IMR-90 (cell line): ENCODE measurements around the gene ABCA3. TPM values are rescaled to one million over a fixed set of nuclear protein-coding genes. Genes with fewer than 3 reads are reported as not detected.

Experiments
- ATAC-seq: fragments of 200-7000 bp; cut with Tn5 transposase; 2 replicates; pipeline ENCODE4 v1.9.1; 2020; ENCODE audit warnings: low read depth, mild to moderate bottlenecking, moderate library complexity
- BruUV-seq: library from RNA; stranded (reverse); fragments of 400-500 nt; replicated peaks from 2 replicates; lab custom pipeline; 2021; lab: Mats Ljungman, UMichigan
- CTCF ChIA-PET: fragments of 300-600 bp; formaldehyde crosslinking; extraction: SDS; loops from one replicate; lab custom pipeline; 2021; ENCODE audit warnings: antibody characterized with exemption; lab: Yijun Ruan, JAX
- POLR2A ChIA-PET: fragments of 300-600 bp; sonication (Branson Sonifier 250); formaldehyde crosslinking; loops from one replicate; lab custom pipeline; 2022; ENCODE audit warnings: antibody characterized with exemption; ENCODE audit not compliant: unreplicated experiment; lab: Charles Lee
- DNase-seq: peaks from one replicate; pipeline ENCODE4 v3.0.0; 2013
- H2AFZ ChIP-seq: replicated peaks from 2 replicates; pipeline ENCODE3; 2013; ENCODE audit warnings: low read length, mild to moderate bottlenecking; ENCODE audit not compliant: poor library complexity
- H2AK5ac ChIP-seq: 2 replicates; pipeline ENCODE4 v1.6.1; 2013; ENCODE audit warnings: low read depth, low read length, inconsistent platforms
- H2AK9ac ChIP-seq: replicated peaks from 2 replicates; pipeline ENCODE3; 2013; ENCODE audit warnings: mild to moderate bottlenecking, low read depth, low read length, moderate library complexity; ENCODE audit not compliant: poor library complexity
- H2BK120ac ChIP-seq: 2 replicates; pipeline ENCODE4 v1.6.1; 2013; ENCODE audit warnings: low read depth, low read length, inconsistent platforms
- H2BK15ac ChIP-seq: 3 replicates; pipeline ENCODE4 v1.6.1; 2013; ENCODE audit warnings: low read depth, low read length, inconsistent platforms
- H2BK20ac ChIP-seq: 2 replicates; pipeline ENCODE4 v1.6.1; 2013; ENCODE audit warnings: low read depth, mild to moderate bottlenecking, inconsistent platforms, low read length, moderate library complexity
- H2BK5ac ChIP-seq: 2 replicates; pipeline ENCODE4 v1.6.1; 2013; ENCODE audit warnings: mild to moderate bottlenecking, low read depth, low read length, inconsistent platforms; ENCODE audit not compliant: poor library complexity, severe bottlenecking
- H3K14ac ChIP-seq: replicated peaks from 2 replicates; pipeline ENCODE4 v1.6.1; 2013; ENCODE audit warnings: low read depth, low read length, inconsistent platforms
- H3K18ac ChIP-seq: 2 replicates; pipeline ENCODE4 v1.6.1; 2013; ENCODE audit warnings: low read depth, low read length, control low read depth
- H3K23ac ChIP-seq: 2 replicates; pipeline ENCODE4 v1.6.1; 2013; ENCODE audit warnings: low read depth, low read length, inconsistent platforms
- H3K27ac ChIP-seq: 2 replicates; pipeline ENCODE4 v1.5.1; 2013; ENCODE audit warnings: mild to moderate bottlenecking, control low read depth, low read length; ENCODE audit not compliant: insufficient read depth
- H3K27me3 ChIP-seq: 2 replicates; pipeline ENCODE4 v1.6.1; 2013; ENCODE audit warnings: low read length; ENCODE audit not compliant: control insufficient read depth, insufficient read depth
- H3K36me3 ChIP-seq: 2 replicates; pipeline ENCODE4 v1.6.1; 2013; ENCODE audit warnings: low read length, mixed read lengths; ENCODE audit not compliant: control insufficient read depth, insufficient read depth
- H3K4ac ChIP-seq: 2 replicates; pipeline ENCODE4 v1.6.1; 2013; ENCODE audit warnings: low read depth, low read length, inconsistent platforms
- H3K4me1 ChIP-seq: 2 replicates; pipeline ENCODE4 v1.6.1; 2013; ENCODE audit warnings: low read length, mixed read lengths; ENCODE audit not compliant: control insufficient read depth, insufficient read depth
- H3K4me2 ChIP-seq: 2 replicates; pipeline ENCODE4 v1.6.1; 2013; ENCODE audit warnings: low read depth, mild to moderate bottlenecking, control low read depth, low read length, moderate library complexity
- H3K4me3 ChIP-seq: 2 replicates; pipeline ENCODE4 v1.5.1; 2013; ENCODE audit warnings: low read depth, mild to moderate bottlenecking, control low read depth, low read length, moderate library complexity; ENCODE audit not compliant: insufficient read depth
- H3K56ac ChIP-seq: 2 replicates; pipeline ENCODE4 v1.6.1; 2013; ENCODE audit warnings: low read length, inconsistent platforms; ENCODE audit not compliant: insufficient read depth; ENCODE audit errors: extremely low read depth
- H3K79me1 ChIP-seq, 2 experiments: 2 replicates each; pipeline ENCODE4 v1.6.1; 2013; ENCODE audit warnings: low read length in 2 of 2, inconsistent platforms in 1 of 2, low read depth in 1 of 2
- H3K9ac ChIP-seq: 2 replicates; pipeline ENCODE4 v1.6.1; 2013; ENCODE audit warnings: low read depth, low read length, control low read depth
- H3K9me1 ChIP-seq: 2 replicates; pipeline ENCODE4 v1.6.1; 2013; ENCODE audit warnings: low read length, inconsistent platforms; ENCODE audit not compliant: insufficient read depth
- H3K9me3 ChIP-seq: 2 replicates; pipeline ENCODE4 v1.6.1; 2013; ENCODE audit warnings: low read length; ENCODE audit not compliant: control insufficient read depth, insufficient read depth
- H4K20me1 ChIP-seq: 2 replicates; pipeline ENCODE4 v1.6.1; 2013; ENCODE audit warnings: low read length, inconsistent platforms; ENCODE audit not compliant: insufficient read depth
- H4K5ac ChIP-seq: 2 replicates; pipeline ENCODE4 v1.6.1; 2013; ENCODE audit warnings: mild to moderate bottlenecking, low read depth, low read length, control low read depth
- H4K8ac ChIP-seq, 2 experiments: 2 replicates each; pipeline ENCODE4 v1.6.1; 2013; ENCODE audit warnings: low read depth in 2 of 2, low read length in 2 of 2, control low read depth in 1 of 2, inconsistent platforms in 1 of 2
- H4K91ac ChIP-seq: 2 replicates; pipeline ENCODE4 v1.6.1; 2013; ENCODE audit warnings: low read depth, low read length, inconsistent platforms; ENCODE audit not compliant: insufficient read depth
- BHLHE40 ChIP-seq: fragments of 150-350 bp; IDR thresholded peaks from 2 replicates; pipeline ENCODE4 v1.6.1; 2016; ENCODE audit warnings: mild to moderate bottlenecking, low read depth, low read length
- CEBPB ChIP-seq: IDR thresholded peaks from 2 replicates; pipeline ENCODE4 v1.6.1; 2012; ENCODE audit warnings: low read depth, low read length, improper control_type of control experiment
- CHD1 ChIP-seq: IDR thresholded peaks from 2 replicates; pipeline ENCODE4 v1.6.1; 2012; ENCODE audit warnings: low read depth, low read length, improper control_type of control experiment
- FOS ChIP-seq: fragments of 150-350 bp; IDR thresholded peaks from 2 replicates; pipeline ENCODE4 v1.6.1; 2016; ENCODE audit warnings: low read depth, low read length
- MAFK ChIP-seq: IDR thresholded peaks from 2 replicates; pipeline ENCODE4 v1.6.1; 2012; ENCODE audit warnings: low read depth, low read length, improper control_type of control experiment
- MAZ ChIP-seq: IDR thresholded peaks from 2 replicates; pipeline ENCODE4 v1.6.1; 2012; ENCODE audit warnings: low read depth, mild to moderate bottlenecking, low read length, improper control_type of control experiment, moderate library complexity, borderline replicate concordance
- MXI1 ChIP-seq: IDR thresholded peaks from 2 replicates; pipeline ENCODE4 v1.6.1; 2012; ENCODE audit warnings: low read depth, mild to moderate bottlenecking, low read length, moderate library complexity, borderline replicate concordance
- NFE2L2 ChIP-seq: fragments of 150-350 bp; IDR thresholded peaks from 2 replicates; pipeline ENCODE4 v1.6.1; 2016; ENCODE audit warnings: low read depth, mild to moderate bottlenecking, low read length
- POLR2A ChIP-seq: IDR thresholded peaks from 2 replicates; pipeline ENCODE4 v1.6.1; 2012; ENCODE audit warnings: mild to moderate bottlenecking, low read depth, low read length
- RAD21 ChIP-seq: IDR thresholded peaks from 2 replicates; pipeline ENCODE4 v1.6.1; 2012; ENCODE audit warnings: low read length, improper control_type of control experiment
- RCOR1 ChIP-seq: IDR thresholded peaks from 2 replicates; pipeline ENCODE4 v1.6.1; 2012; ENCODE audit warnings: mild to moderate bottlenecking, low read length, improper control_type of control experiment; ENCODE audit not compliant: insufficient replicate concordance
- RFX5 ChIP-seq: IDR thresholded peaks from 2 replicates; pipeline ENCODE4 v1.8.0; 2012; ENCODE audit warnings: low read depth, mild to moderate bottlenecking, low read length, moderate library complexity
- WGBS, 2 experiments: methylation state at CpG; one replicate each; pipeline versions ENCODE4 v1.1.5 to v1.1.7; 2013; ENCODE audit warnings: missing lambda C conversion rate in 2 of 2; ENCODE audit not compliant: insufficient read length in 1 of 2; ENCODE audit errors: extremely low coverage in 2 of 2; 5-methylcytosine and 5-hydroxymethylcytosine counted together
- dilution Hi-C: fragments of 300-500 bp; cut with HindIII; formaldehyde crosslinking; loops from one replicate; pipeline ENCODE4 v1.14.3; 2018; ENCODE audit warnings: low sequenced_read_pairs; ENCODE audit not compliant: unreplicated experiment
- in situ Hi-C: fragments of 300-500 bp; cut with MboI; formaldehyde crosslinking; loops from 3 replicates; pipeline ENCODE4 v1.14.3; 2019; ENCODE audit warnings: low sequenced_read_pairs, inconsistent platforms, mixed read lengths
- intact Hi-C: fragments of 100-400 bp; cut with micrococcal nuclease; formaldehyde crosslinking; loops from 2 replicates; pipeline ENCODE4 v1.10.0; 2022
- polyA plus RNA-seq, 3 experiments: library from polyadenylated mRNA; depleted of rRNA; stranded (reverse); fragments of >200 nt; gene quantifications; 2 replicates each; pipeline ENCODE4 v1.2.3, GENCODE V29; 2012; ENCODE audit warnings: low replicate concordance in 1 of 3
- total RNA-seq: library from RNA; depleted of rRNA; stranded (reverse); fragments of >200 nt; gene quantifications from 2 replicates; pipeline ENCODE4 v1.2.3, GENCODE V29; 2012
- TF ChIP-seq, protein P1 (sequence below): conservative IDR thresholded peaks from 2 replicates; pipeline ENCODE4 v1.5.1; 2012; ENCODE audit warnings: mild to moderate bottlenecking, low read depth, low read length, improper control_type of control experiment
- TF ChIP-seq, protein P2 (sequence below): fragments of 150-350 bp; IDR thresholded peaks from 2 replicates; pipeline ENCODE4 v1.6.1; 2016; ENCODE audit warnings: low read depth, mild to moderate bottlenecking, low read length, moderate library complexity, borderline replicate concordance

ABCA3 gene
- total and polyA plus RNA-seq, 2 of the 4 experiments (the other 2 are of a cell fraction): 0.18 to 0.22 TPM

DNA sequence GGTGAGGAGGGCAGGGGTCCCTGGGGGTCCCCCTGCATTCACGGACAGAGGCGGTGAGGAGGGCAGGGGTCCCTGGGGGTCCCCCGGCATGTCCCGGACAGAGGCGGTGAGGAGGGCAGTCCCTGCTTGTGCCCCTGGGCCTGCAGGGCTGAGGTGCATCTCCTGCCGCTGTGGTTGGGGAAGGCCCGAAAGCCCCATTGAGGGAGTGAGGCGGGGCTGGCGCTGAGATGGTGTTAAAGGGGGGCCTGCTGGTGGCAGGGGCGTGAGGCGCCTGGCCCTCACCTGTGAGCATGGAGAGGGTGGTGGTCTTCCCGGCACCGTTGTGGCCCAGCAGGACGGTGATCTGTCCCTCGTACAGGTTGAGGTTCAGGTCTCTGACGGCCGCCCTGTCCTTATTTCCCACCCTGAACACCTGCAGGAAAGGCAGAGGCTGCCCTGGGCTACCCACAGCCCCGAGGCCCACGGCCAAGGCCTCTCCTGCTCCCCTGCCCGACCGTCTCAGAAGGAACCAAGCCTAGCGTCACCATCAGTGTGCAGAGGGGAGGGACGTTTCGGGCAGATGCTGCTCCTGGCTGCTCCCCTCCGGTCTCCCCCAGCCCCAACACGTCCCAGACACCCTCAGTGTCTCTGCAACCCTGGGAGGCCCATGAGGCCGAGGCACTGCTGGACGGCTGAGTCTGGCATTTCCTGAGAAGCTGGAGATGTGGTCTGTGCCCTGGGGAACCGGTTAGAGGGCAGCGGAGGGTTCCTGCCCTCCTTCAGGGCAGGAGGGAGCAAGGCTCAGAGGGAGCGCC, 41.2 kb downstream of the ABCA3 start:
- no peak for DNase-seq
- Histone ChIP-seq H3K4me3 (no peak overlapping the region), H2BK15ac (no peak overlapping the region), H2BK120ac (no peak overlapping the region), H2BK5ac (no peak overlapping the region), H3K4ac (no peak overlapping the region), H3K36me3 (no peaks in the 10 kb centered on the region), H3K27me3 (peaks cover 19% of the 10 kb centered on the region), H3K9me1 (no peaks in the 10 kb centered on the region), H3K14ac (no peak overlapping the region), H2AK9ac (no peak overlapping the region), H4K91ac (no peak overlapping the region), H3K18ac (no peak overlapping the region), H3K9ac (no peak overlapping the region), H3K23ac (no peak overlapping the region), H2BK20ac (no peak overlapping the region), H4K20me1 (no peaks in the 10 kb centered on the region), H3K56ac (no peak overlapping the region), H4K5ac (no peak overlapping the region), H2AK5ac (no peak overlapping the region), H3K79me1 (no peaks in the 10 kb centered on the region), H3K4me1 (no peaks in the 10 kb centered on the region), H3K4me2 (no peak overlapping the region), H3K27ac (no peak overlapping the region), H3K9me3 (no peaks in the 10 kb centered on the region), H4K8ac (no peak overlapping the region), H2AFZ (peak overlapping the region; percentile 63)
- dilution Hi-C loops: no loop called here
- ATAC-seq: no peak
- TF ChIP-seq RAD21: no peak
- TF ChIP-seq MXI1: no peak
- no peak for TF ChIP-seq NFE2L2
- no peak for TF ChIP-seq RFX5
- no peak for TF ChIP-seq FOS
- no peak for TF ChIP-seq BHLHE40
- TF ChIP-seq MAFK: no peak
- TF ChIP-seq POLR2A: no peak
- TF ChIP-seq CEBPB: no peak
- TF ChIP-seq RCOR1: no peak
- TF ChIP-seq, protein P1, sequence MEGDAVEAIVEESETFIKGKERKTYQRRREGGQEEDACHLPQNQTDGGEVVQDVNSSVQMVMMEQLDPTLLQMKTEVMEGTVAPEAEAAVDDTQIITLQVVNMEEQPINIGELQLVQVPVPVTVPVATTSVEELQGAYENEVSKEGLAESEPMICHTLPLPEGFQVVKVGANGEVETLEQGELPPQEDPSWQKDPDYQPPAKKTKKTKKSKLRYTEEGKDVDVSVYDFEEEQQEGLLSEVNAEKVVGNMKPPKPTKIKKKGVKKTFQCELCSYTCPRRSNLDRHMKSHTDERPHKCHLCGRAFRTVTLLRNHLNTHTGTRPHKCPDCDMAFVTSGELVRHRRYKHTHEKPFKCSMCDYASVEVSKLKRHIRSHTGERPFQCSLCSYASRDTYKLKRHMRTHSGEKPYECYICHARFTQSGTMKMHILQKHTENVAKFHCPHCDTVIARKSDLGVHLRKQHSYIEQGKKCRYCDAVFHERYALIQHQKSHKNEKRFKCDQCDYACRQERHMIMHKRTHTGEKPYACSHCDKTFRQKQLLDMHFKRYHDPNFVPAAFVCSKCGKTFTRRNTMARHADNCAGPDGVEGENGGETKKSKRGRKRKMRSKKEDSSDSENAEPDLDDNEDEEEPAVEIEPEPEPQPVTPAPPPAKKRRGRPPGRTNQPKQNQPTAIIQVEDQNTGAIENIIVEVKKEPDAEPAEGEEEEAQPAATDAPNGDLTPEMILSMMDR: no peak
- TF ChIP-seq MAZ: no peak
- no peak for TF ChIP-seq CHD1
- TF ChIP-seq, protein P2, sequence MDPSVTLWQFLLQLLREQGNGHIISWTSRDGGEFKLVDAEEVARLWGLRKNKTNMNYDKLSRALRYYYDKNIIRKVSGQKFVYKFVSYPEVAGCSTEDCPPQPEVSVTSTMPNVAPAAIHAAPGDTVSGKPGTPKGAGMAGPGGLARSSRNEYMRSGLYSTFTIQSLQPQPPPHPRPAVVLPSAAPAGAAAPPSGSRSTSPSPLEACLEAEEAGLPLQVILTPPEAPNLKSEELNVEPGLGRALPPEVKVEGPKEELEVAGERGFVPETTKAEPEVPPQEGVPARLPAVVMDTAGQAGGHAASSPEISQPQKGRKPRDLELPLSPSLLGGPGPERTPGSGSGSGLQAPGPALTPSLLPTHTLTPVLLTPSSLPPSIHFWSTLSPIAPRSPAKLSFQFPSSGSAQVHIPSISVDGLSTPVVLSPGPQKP: no peak
- intact Hi-C loops: no loop called here
- BruUV-seq: no TSS peak
- in situ Hi-C loops: no loop called here
- ChIA-PET POLR2A (no interaction called here), CTCF (no interaction called here)
- 67% methylated on average over 10 of the region's 31 CpGs; no CpG with 5 or more reads in 1 of the 2 experiments for WGBS, 2 experiments
